Panc1 (cell line): Measurements from ENCODE around the gene GRAMD1B.

Experiments
- CTCF ChIP-seq: fragments of 450-650 bp; IDR thresholded peaks from 2 replicates; pipeline ENCODE4 v1.5.1; 2017; ENCODE audit warnings: mild to moderate bottlenecking
- POLR2AphosphoS5 ChIP-seq: IDR thresholded peaks from 2 replicates; pipeline ENCODE4 v1.6.1; 2012; ENCODE audit warnings: mild to moderate bottlenecking, low read depth, low read length, moderate library complexity
- SIN3A ChIP-seq: IDR thresholded peaks from 2 replicates; pipeline ENCODE4 v1.6.1; 2012; ENCODE audit warnings: low read depth, mild to moderate bottlenecking, low read length, moderate library complexity, borderline replicate concordance; ENCODE audit not compliant: insufficient read depth

- no peak for TF ChIP-seq POLR2AphosphoS5
- no peak for TF ChIP-seq CTCF
- no peak for TF ChIP-seq SIN3A
These were observed 105.3 kb downstream of the GRAMD1B start for GRCh38 chr11:123535401-123535800.
